ENCODE measurements around the gene SLC2A5. TPM values are rescaled to one million over a fixed set of nuclear protein-coding genes. Genes with fewer than 3 reads are reported as not detected.

The SLC2A5 gene
- polyA plus RNA-seq, 3 donors = 0.75 to 1.3 (median 0.81) TPM

GRCh38 chr1:9035226-9035625, 34.2 kb downstream of the SLC2A5 start:
- H3K9me3 ChIP-seq (replicated peaks in 1 of 2; ENCODE audit: control insufficient read depth in 1 of 2, insufficient read depth in 1 of 2, low read length in 2 of 2) = peaks cover 30 to 34% of the 10 kb centered on the region in 2 donors
- no peak for DNase-seq
- intact Hi-C loops (cut with micrococcal nuclease) = no loop called here
- H3K4me1 ChIP-seq (ENCODE audit: control insufficient read depth in 1 of 2, insufficient read depth in 2 of 2, low read length in 2 of 2) = no peaks in the 10 kb centered on the region
- no peak overlapping the region for H3K4me3 Mint-ChIP-seq
- no peaks in the 10 kb centered on the region for H3K79me2 ChIP-seq (ENCODE audit: insufficient read depth, low read length)
- H3K9me3 Mint-ChIP-seq = peaks cover 21 to 40% (median 31%) of the 10 kb centered on the region in 7 donors
- no peak overlapping the region for H2AFZ ChIP-seq (ENCODE audit: insufficient read depth, low read depth, low read length, poor library complexity, severe bottlenecking)
- H4K20me1 ChIP-seq (ENCODE audit: insufficient read depth, low read length) = no peaks in the 10 kb centered on the region
- peaks cover 0 to under 1% of the 10 kb centered on the region in 2 donors for H3K36me3 ChIP-seq (replicated peaks in 1 of 2; ENCODE audit: control insufficient read depth in 1 of 2, insufficient read depth in 2 of 2, low read length in 2 of 2)
- no peak overlapping the region for H3K9ac ChIP-seq (ENCODE audit: insufficient read depth, low read length, poor library complexity, severe bottlenecking)
- no peak overlapping the region for H3K4me3 ChIP-seq (replicated peaks in 1 of 3; ENCODE audit: low read depth in 2 of 3, low read length in 3 of 3)
- H3K36me3 Mint-ChIP-seq = peaks cover 10 to 23% of the 10 kb centered on the region in 2 donors
- peaks cover 0 to 3% (median 2%) of the 10 kb centered on the region in 3 donors for H3K27me3 Mint-ChIP-seq (ENCODE audit: low read depth in 3 of 3)
- H3K27me3 ChIP-seq (ENCODE audit: control insufficient read depth in 2 of 2, insufficient read depth in 2 of 2, low read length in 2 of 2) = no peaks in the 10 kb centered on the region
- H3K4me1 Mint-ChIP-seq = no peaks in the 10 kb centered on the region
- TF ChIP-seq, protein P1, sequence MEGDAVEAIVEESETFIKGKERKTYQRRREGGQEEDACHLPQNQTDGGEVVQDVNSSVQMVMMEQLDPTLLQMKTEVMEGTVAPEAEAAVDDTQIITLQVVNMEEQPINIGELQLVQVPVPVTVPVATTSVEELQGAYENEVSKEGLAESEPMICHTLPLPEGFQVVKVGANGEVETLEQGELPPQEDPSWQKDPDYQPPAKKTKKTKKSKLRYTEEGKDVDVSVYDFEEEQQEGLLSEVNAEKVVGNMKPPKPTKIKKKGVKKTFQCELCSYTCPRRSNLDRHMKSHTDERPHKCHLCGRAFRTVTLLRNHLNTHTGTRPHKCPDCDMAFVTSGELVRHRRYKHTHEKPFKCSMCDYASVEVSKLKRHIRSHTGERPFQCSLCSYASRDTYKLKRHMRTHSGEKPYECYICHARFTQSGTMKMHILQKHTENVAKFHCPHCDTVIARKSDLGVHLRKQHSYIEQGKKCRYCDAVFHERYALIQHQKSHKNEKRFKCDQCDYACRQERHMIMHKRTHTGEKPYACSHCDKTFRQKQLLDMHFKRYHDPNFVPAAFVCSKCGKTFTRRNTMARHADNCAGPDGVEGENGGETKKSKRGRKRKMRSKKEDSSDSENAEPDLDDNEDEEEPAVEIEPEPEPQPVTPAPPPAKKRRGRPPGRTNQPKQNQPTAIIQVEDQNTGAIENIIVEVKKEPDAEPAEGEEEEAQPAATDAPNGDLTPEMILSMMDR (IDR thresholded peaks at IDR 0.05) = no peak
- H3K27ac ChIP-seq (ENCODE audit: low read depth in 1 of 2, low read length in 2 of 2) = no peak overlapping the region
- H3K27ac Mint-ChIP-seq = no peak overlapping the region
- H3K4me2 ChIP-seq (replicated peaks; ENCODE audit: extremely low read depth, low read length, poor library complexity, severe bottlenecking) = no peak overlapping the region
- 100% methylated on average over 1 of the region's 2 CpGs for WGBS (ENCODE audit: insufficient coverage)

DNA sequence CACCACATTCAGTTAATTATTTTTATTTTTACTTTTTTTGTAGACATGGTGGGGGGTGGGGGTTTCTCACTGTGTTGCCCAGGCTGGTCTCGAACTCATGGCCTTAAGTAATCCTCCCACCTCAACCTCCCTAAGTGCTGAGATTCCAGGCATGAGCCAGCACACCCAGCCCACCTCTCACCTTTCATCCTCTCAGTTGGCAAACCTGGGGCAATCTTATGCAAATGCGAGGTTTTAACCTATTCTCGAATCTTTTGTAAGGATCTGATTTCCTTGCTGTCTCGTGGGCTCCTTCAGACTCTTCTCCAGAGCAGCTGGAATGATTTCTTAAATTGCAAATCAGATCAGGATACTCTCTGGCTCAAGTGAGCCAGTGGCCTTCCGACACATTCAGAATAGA, 36.1 kb downstream of the SLC2A5 start:
- Mint-ChIP-seq H3K27me3 (ENCODE audit: low read depth in 3 of 3) (peaks cover 2 to 5% (median 2%) of the 10 kb centered on the region in 3 donors), H3K27ac (no peak overlapping the region), H3K4me1 (no peaks in the 10 kb centered on the region), H3K36me3 (peaks cover 10 to 16% of the 10 kb centered on the region in 2 donors), H3K9me3 (peaks cover 23 to 51% (median 36%) of the 10 kb centered on the region in 7 donors), H3K4me3 (no peak overlapping the region)
- Histone ChIP-seq H3K36me3 (replicated peaks in 1 of 2; ENCODE audit: control insufficient read depth in 1 of 2, insufficient read depth in 2 of 2, low read length in 2 of 2) (no peaks in the 10 kb centered on the region), H3K4me1 (ENCODE audit: control insufficient read depth in 1 of 2, insufficient read depth in 2 of 2, low read length in 2 of 2) (no peaks in the 10 kb centered on the region), H3K27me3 (ENCODE audit: control insufficient read depth in 2 of 2, insufficient read depth in 2 of 2, low read length in 2 of 2) (no peaks in the 10 kb centered on the region), H4K20me1 (ENCODE audit: insufficient read depth, low read length) (no peaks in the 10 kb centered on the region), H2AFZ (ENCODE audit: insufficient read depth, low read depth, low read length, poor library complexity, severe bottlenecking) (no peak overlapping the region), H3K79me2 (ENCODE audit: insufficient read depth, low read length) (no peaks in the 10 kb centered on the region), H3K9me3 (replicated peaks in 1 of 2; ENCODE audit: control insufficient read depth in 1 of 2, insufficient read depth in 1 of 2, low read length in 2 of 2) (peaks cover 30 to 44% of the 10 kb centered on the region in 2 donors), H3K9ac (ENCODE audit: insufficient read depth, low read length, poor library complexity, severe bottlenecking) (no peak overlapping the region), H3K4me2 (replicated peaks; ENCODE audit: extremely low read depth, low read length, poor library complexity, severe bottlenecking) (no peak overlapping the region), H3K27ac (ENCODE audit: low read depth in 1 of 2, low read length in 2 of 2) (no peak overlapping the region), H3K4me3 (replicated peaks in 1 of 3; ENCODE audit: low read depth in 2 of 3, low read length in 3 of 3) (no peak overlapping the region)
- intact Hi-C loops (cut with micrococcal nuclease) = no loop called here
- TF ChIP-seq, protein P1 (IDR thresholded peaks at IDR 0.05) = no peak
- DNase-seq = no peak
- 80% methylated on average over 4 of the region's 5 CpGs for WGBS (ENCODE audit: insufficient coverage)
